GM18909 (cell line): ENCODE results near the gene SLC37A1.

Experiments used
- ATAC-seq: cut with Tn5 transposase; IDR thresholded peaks from one replicate; pipeline ENCODE4 v1.9.1; 2021; ENCODE audit warnings: mild to moderate bottlenecking; ENCODE audit not compliant: unreplicated experiment, poor library complexity

SLC37A1 gene

GRCh38 chr21:42569732-42570301 is 56.2 kb downstream of the SLC37A1 start:
- no peak for ATAC-seq

DNA sequence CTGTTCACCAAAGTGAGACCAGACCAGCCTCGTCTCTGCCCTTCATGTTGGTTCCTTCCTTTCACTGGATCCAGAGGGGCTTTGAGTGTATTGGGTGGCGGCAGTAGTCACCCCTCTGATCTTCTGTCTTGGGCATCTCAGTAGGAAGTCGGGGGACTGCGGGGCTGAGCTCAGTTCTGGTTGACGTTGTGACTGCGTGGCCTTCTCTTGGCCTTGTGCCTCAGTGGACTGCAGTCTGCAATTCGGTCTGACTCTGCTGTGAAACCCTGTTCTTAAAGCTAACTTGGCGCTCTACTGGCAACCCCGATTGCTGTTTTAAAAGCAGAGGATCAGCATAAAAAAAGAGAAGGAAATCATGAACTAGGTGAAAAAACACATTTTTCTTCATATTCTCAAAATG is 56.7 kb downstream of the SLC37A1 start:
- ATAC-seq = no peak

DNA sequence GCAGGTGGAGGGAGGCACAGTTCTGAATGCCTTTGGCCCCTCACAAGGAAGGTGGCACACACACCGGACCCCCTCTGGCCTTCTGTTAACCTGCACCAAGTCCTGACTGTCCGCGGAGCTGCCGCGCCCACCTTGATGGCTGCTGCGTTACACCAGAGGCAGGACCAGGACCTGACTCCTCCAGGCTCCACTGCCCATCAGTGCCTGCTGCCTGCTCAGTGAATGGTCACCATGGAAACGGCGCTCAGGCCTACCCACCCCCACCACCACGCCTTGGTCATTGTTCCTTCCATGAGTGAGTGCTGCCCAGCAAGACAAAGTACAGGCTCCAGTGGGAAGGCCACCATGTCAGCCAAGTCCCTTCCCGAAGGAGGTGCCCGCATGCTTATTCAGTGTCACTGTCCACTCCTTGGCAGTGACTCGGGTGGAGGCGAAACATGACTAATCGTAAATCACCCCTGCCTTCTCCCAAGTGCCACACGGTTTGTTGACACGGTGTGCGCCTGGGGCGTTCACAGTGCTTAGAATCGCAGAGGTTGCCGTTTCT is 57.3 kb downstream of the SLC37A1 start:
- no peak for ATAC-seq

DNA sequence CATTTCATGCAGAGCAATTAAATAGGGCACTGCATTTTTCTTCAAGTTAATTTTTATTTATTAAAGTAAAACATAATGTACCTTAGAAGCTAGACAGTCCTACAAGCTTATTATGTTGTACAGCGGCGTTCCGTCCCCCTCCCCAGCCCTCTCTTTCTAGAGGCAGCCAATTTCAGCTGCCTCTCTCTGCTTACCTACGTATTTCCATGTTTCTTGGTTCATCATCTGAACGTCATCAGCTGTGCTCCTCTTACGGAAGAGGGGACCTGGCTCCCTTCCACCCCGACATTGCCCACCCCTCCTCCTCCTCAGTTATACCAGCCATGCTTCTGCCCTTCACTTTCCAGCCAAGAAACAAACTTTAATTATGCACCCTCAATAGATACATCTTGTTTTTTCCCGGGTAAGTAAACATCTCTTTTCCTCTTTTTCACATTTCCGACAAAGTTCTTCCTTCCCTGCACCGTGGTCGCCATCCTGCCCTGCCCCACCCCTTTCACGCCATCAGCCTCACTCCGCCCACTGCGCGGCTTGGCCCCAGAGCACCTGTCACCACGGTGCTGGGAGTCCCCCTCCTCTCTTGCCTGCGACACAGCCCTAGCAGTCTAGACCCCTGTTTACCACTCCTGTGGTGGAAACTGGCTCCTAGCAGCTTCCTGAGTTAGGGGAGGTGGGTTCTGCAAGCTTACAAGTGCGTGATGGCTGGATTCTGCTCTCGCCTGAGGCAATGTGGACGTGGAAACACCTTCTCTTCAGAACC is 57.9 kb downstream of the SLC37A1 start:
- ATAC-seq = no peak

DNA sequence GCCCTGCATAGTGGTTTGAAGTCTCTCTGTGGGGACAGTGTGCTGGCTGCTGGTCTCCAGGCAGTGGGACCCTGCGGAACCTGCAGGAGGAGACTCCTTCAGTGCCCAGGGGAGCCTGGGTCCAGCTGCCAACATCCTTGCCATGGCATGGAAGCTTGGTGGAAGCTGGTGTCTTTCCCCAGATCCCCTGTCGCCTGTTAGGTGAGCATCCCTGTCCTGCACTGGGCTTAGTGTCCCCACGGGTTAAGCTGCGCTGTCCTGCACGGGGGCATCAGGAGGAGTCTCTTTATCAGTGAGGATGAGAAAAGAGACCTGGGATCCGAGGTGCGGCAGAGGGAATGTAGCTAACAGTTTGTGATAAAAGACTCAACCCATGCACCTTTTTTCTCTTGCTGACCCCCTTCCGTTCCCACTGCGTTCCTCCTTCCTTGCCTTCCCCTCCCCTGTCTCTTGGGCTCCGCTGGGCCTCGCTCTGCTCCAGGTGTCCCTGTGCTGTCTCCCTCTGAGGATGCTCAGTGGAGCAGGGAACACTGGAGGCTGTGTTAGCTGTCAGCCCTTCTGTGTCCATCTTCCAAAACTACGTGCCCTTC is 59.3 kb downstream of the SLC37A1 start:
- ATAC-seq = no peak

DNA sequence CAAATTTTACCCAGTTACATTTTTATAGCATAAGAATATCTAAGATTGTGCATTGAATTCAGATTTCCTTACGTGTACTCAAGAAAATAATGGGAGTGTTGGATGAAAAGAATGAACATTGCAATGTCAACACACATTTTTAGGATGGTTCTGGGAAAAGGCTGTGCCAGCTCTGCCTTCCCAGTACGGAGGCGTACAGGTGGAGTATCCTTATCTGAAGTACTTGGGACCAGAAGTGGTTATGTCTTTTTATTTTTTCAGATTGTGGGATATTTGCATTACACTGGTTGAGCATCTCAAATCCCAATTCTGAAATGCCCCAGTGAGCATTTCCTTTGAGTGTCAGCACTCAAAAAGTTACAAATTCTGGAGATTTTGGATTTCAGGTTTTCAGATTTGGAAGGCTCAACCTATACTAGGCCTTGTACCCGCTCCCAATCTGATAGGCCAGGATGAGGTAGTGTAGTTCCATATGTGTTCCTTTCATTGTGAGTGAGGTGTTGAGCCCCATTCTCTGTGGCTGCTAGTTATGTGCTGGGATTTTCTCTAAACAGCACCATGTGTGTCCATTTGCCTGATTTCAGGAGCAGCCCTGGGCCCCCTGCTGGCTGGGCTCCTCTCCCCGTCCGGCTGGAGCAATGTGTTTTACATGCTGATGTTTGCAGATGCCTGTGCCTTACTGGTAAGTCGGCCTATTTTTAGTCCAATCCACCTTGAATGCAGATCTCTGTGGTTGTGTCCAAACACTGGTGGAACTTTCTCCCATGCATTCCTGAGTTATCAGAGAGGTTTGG is 60.8 kb downstream of the SLC37A1 start:
- ATAC-seq = no peak

DNA sequence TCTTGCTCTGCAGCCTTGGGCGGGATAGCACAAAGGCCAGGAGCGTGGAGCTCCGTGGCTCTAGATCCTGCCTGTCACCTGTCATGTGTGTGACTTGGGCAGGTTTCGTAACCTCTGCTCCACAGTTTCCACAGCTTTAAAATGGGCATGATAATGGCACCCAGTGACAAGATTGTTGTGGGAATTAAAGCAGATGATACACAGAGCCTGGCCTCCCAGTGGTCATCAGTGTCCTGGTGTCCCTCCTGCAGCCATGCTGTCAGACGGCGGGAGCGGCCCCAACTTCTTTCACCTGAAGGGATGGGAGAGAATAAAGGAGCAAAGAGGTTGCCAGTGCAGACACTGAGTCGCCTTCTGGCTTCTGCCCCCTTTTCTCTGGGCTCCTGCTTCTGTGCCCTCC is 61.5 kb downstream of the SLC37A1 start:
- no peak for ATAC-seq

- ATAC-seq = no peak
Measured at GRCh38 chr21:42576639-42577038, 63.0 kb downstream of the SLC37A1 start.

DNA sequence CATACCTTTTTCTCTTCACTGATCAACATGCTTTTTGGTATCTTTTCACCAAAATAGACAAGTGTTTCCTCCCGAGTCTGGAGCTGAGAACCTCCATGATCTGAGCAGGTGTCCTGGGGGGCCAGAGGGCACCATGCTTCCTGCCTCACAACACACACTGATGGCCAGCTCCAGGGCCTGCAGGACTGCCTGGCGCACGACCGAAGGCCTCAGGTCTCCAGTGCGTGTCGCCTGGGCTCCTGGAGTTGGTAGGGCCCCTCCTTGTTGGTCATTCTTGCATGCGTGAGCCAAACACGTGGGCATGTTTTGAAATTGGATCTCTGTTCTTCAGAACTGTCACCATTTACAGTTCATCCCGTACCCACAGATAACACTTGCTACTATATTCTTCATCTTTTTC is 64.4 kb downstream of the SLC37A1 start:
- ATAC-seq = no peak

DNA sequence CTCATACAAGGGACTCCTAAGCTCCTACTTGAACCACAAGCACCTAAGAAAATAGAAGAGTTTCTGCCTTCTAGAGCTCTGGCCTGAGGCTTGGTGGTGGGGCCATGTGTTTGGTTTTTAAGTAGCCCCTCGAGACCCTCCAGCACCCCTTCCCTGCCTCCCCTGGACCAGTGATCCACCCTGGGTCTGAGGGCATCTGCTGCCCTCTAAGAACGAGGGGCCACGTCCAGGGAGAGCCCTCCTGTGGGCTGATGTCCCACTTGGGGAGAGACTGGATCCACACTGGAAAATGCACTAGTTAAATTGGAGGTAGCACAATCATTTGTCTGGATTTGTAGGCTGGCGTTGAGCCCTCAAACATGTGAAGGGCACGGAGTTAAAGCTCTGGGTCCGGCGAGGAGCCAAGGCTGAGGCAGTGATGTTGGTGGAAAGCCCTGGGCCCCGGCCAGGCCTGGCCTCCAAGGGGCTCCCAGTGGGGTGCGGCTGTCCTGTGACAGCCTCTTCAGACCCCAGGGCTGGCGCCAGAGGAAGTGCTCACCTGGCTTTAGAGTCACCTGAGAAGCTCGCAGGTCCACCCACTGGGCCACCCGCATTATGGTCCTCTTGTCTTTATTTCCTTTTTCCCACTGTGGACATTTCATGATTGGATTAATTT is 65.2 kb downstream of the SLC37A1 start:
- ATAC-seq = no peak

GRCh38 chr21:42579456-42580075 is 65.9 kb downstream of the SLC37A1 start:
- ATAC-seq = no peak

DNA sequence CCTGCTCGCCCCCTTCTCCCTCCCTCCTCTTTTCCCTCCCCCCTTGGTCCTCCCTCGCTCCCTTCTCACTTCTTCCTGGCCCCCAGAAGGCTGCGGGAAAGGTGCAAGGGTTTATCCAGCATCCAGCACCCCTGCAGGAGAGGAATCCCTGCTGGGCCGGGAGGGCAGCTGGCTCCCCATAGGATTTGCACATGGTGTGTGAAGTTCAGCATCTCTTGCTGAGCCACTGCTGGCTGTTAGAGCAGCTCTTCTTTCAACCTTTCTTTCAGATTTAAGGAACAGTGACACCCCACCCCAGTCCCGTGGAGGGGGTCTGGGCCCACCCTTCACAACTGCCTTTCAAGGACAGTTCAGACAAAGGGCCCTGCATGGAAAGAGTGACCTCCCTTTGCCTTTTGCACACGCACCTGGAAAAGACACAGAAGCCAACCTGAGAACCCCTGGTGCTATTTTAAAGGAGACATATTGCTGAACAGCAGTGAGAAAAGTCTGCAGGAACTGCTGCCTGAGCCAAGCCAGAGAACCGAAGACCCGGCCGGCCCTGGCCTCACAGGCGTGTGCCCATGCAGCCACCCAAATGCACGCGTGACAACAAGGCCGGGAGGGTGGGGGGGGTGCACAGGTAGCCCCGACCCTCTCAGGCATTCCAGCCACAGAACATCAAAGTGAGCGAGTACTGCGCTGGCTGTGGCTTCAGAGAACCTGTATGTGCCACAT is 66.6 kb downstream of the SLC37A1 start:
- ATAC-seq = no peak

DNA sequence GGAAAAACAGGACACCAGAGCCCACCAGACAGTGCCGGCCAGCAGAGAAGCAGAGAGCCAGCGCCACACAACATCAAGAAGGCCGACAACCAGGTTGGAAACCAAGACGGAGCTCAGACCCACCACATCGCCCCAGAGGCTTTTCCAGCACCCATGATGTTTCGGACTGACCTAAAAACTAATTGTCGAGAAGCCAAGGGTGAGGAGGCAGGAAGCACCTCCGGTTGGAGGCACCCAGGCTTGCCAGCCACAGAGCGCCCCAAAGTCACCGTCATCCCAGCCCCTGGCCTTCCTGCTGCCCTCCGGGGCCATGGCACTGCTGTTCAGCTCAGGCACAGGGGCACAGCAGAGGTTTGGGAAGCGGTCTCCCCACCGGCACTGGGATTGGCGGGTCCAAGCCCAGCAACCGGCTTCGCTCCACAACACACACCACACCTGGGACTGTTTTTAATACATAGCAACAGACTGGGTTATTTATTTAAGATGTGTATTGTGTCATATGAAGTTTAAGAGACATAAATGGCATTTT is 67.2 kb downstream of the SLC37A1 start:
- no peak for ATAC-seq

DNA sequence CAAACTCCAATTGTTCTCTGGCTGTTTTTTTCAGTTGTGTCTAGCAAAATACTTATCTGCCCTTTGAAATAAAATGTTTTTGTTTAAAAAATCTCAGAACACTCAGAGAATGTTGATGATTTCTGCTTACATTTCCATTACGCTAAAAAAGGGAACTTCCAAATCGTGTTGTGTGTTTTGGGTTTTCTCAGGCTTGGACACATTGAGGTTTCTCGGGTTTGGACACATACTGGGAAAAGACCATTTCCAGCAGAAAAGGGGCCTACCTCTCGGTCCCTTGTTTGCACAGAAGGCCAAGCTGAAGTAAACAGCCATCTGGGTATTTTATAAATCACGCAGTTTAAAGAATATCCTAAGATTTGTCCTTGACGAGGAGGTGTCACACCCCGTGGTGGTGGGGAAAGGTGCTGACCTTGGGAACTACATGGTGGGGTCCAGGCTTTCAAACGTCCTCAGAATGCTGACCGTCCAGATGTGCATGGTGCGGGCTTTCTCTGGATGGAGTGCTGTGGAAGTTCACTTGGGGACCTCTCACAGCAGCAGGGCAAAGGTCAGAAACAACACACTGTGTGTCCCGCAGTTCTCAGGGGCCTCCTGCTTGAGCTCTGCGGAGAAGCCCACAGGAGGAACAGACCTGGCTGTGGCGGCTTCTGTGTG is 67.8 kb downstream of the SLC37A1 start:
- ATAC-seq = no peak

- ATAC-seq = no peak
Measured at GRCh38 chr21:42581993-42582786, 68.5 kb downstream of the SLC37A1 start.

DNA sequence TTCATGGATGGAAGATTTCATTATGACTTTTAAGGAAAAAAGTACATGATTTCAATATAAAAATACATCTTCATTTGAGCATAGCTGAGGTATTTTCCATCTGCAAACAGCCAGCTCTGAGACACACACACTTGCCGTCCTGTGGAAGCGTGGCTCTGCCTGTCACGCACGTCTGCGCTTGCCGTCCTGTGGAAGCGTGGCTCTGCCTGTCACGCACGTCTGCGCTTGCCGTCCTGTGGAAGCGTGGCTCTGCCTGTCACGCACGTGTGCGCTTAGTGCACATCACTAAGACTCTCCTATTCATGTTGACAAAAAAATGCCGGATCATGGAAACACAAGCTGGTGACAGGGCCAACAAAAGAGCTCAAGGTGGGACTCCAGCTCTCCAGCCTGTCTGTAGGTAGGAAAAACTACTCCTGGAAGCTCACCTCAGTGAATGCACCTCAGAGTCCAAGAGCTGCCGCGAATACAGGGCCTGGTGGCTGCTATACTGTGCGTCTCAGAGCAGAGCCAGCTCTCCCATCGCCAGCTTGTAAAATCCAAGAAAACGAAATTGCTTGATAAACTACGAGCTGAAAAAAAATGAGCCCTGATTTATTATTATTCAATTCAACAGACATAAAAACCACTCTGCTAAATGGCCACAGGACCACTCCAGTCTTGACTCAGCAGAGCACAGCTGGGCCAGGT is 69.3 kb downstream of the SLC37A1 start:
- no peak for ATAC-seq
